Medulla oblongata (tissue), 1 donor: ENCODE data around the gene PADI4.

ENCODE experiments used
- DNase-seq: peaks from one replicate; pipeline ENCODE4 v3.0.0-alpha.2; 2015; ENCODE audit errors: extremely low spot score

The PADI4 gene

GRCh38 chr1:17350083-17350482 is 42.1 kb downstream of the PADI4 start:
- no peak for DNase-seq

- DNase-seq, result no peak
Measured at GRCh38 chr1:17350928-17351446, 43.0 kb downstream of the PADI4 start.

GRCh38 chr1:17351598-17352324 is 43.8 kb downstream of the PADI4 start:
- no peak for DNase-seq

GRCh38 chr1:17352419-17352909 is 44.5 kb downstream of the PADI4 start:
- no peak for DNase-seq

- DNase-seq, result no peak
Measured at GRCh38 chr1:17355898-17356297, 47.9 kb downstream of the PADI4 start.

- no peak for DNase-seq
Measured at GRCh38 chr1:17356387-17357026, 48.5 kb downstream of the PADI4 start.

- DNase-seq, result no peak
Measured at GRCh38 chr1:17358557-17358956, 50.6 kb downstream of the PADI4 start.

- DNase-seq, result no peak
Measured at GRCh38 chr1:17359031-17359430, 51.0 kb downstream of the PADI4 start.

GRCh38 chr1:17359808-17360207 is 51.8 kb downstream of the PADI4 start:
- no peak for DNase-seq

GRCh38 chr1:17360272-17360956 is 52.4 kb downstream of the PADI4 start:
- no peak for DNase-seq

- no peak for DNase-seq
Measured at GRCh38 chr1:17361687-17362086, 53.7 kb downstream of the PADI4 start.

GRCh38 chr1:17363351-17363750 is 55.4 kb downstream of the PADI4 start:
- DNase-seq, result no peak

- no peak for DNase-seq
Measured at GRCh38 chr1:17363771-17364170, 55.8 kb downstream of the PADI4 start.

GRCh38 chr1:17365293-17365692 is 57.3 kb downstream of the PADI4 start:
- DNase-seq, result peak; percentile 8

- DNase-seq, result no peak
Measured at GRCh38 chr1:17369466-17369865, 61.5 kb downstream of the PADI4 start.

GRCh38 chr1:17370618-17371017 is 62.6 kb downstream of the PADI4 start:
- DNase-seq, result no peak

GRCh38 chr1:17371896-17372295 is 63.9 kb downstream of the PADI4 start, which contains the start of gene PADI6:
Gene PADI6 (plus strand): TSS chr1:17372196. CDS start chr1:17372246, 50 bp downstream.
- no peak for DNase-seq

GRCh38 chr1:17372955-17373354 is 65.0 kb downstream of the PADI4 start:
- DNase-seq, result no peak

GRCh38 chr1:17375651-17376050 is 67.7 kb downstream of the PADI4 start:
- no peak for DNase-seq

GRCh38 chr1:17377325-17377953 is 69.4 kb downstream of the PADI4 start:
- DNase-seq, result no peak

- DNase-seq, result no peak
Measured at GRCh38 chr1:17381161-17381560, 73.2 kb downstream of the PADI4 start.

- no peak for DNase-seq
Measured at GRCh38 chr1:17392199-17392740, 84.3 kb downstream of the PADI4 start.
